ENCODE measurements around the gene SMURF1. TPM values are rescaled to one million over a fixed set of nuclear protein-coding genes. Genes with fewer than 3 reads are reported as not detected.
"Not testable (repeated sequence)": the region's sequence is repeated elsewhere in the genome, so short reads cannot be mapped to it uniquely, and the experiment has no call there.

SMURF1 gene
- total and polyA plus RNA-seq, 7 donors, result 8.4 to 18.0 (median 14.1) TPM

DNA sequence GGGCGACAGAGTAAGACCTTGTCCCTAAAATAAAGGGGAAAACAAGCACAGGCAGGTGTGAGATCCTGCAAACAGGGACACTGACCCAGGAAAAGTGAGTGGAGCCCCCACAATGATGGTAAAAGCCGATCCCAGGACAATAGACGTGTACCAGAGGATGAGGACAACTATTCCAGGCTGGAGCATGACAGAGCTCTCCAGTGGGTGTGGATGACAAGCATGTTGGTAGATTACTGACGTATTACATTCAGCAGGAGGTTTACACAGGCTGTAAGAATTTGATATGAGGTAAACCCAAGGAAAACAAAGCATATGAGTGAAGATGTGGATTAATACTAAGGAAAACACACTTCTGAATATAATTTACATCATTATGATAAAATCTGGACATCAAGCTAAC is 27.8 kb upstream of the SMURF1 start:
- Histone ChIP-seq H3K27ac (no peak overlapping the region), H3K27me3 (no peaks in the 10 kb centered on the region), H3K4me1 (no peaks in the 10 kb centered on the region), H3K9me3 (no peaks in the 10 kb centered on the region), H3K4me3 (no peak overlapping the region), H3K36me3 (no peaks in the 10 kb centered on the region)
- no peak for TF ChIP-seq POLR2A (IDR thresholded peaks at IDR 0.05)
- TF ChIP-seq, protein P1, sequence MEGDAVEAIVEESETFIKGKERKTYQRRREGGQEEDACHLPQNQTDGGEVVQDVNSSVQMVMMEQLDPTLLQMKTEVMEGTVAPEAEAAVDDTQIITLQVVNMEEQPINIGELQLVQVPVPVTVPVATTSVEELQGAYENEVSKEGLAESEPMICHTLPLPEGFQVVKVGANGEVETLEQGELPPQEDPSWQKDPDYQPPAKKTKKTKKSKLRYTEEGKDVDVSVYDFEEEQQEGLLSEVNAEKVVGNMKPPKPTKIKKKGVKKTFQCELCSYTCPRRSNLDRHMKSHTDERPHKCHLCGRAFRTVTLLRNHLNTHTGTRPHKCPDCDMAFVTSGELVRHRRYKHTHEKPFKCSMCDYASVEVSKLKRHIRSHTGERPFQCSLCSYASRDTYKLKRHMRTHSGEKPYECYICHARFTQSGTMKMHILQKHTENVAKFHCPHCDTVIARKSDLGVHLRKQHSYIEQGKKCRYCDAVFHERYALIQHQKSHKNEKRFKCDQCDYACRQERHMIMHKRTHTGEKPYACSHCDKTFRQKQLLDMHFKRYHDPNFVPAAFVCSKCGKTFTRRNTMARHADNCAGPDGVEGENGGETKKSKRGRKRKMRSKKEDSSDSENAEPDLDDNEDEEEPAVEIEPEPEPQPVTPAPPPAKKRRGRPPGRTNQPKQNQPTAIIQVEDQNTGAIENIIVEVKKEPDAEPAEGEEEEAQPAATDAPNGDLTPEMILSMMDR (IDR thresholded peaks at IDR 0.05), result no peak
- no peak for TF ChIP-seq EP300 (IDR thresholded peaks at IDR 0.05)
- no peak for TF ChIP-seq POLR2AphosphoS5 (IDR thresholded peaks at IDR 0.05)
- intact Hi-C loops (cut with DNase I), result loop anchor here (10.0 kb wide), 1 partner anchor 123 kb away; no protein-coding TSS in a partner anchor
- DNase-seq, result no peak
- 75 to 76% methylated on average over 4 of the region's 4 CpGs for WGBS, 2 donors

DNA sequence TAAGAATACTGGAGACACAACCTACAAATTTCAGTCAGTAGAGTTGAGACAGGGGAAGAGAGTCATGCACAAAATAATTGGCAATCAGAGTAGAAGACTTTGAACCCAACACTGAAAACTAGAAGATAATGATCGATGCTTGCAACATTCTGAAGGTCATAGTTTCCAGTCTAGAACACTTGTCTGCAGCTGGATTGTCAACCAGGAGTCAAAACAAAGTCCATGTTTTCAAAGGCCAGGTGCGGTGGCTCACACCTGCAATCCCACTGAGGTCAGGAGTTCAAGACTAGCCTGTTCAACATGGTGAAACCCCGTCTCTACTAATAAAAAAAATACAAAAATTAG is 26.8 kb upstream of the SMURF1 start:
- Histone ChIP-seq H3K27ac (no peak overlapping the region), H3K4me1 (no peaks in the 10 kb centered on the region), H3K9me3 (no peaks in the 10 kb centered on the region), H3K4me3 (no peak overlapping the region), H3K36me3 (no peaks in the 10 kb centered on the region), H3K27me3 (no peaks in the 10 kb centered on the region)
- no peak for DNase-seq
- intact Hi-C loops (cut with DNase I), result loop anchor here (10.0 kb wide), 1 partner anchor 124 kb away; no protein-coding TSS in a partner anchor
- TF ChIP-seq EP300 (IDR thresholded peaks at IDR 0.05) (no peak), POLR2AphosphoS5 (IDR thresholded peaks at IDR 0.05) (no peak), POLR2A (IDR thresholded peaks at IDR 0.05) (no peak)
- TF ChIP-seq, protein P1 (IDR thresholded peaks at IDR 0.05), result no peak
- 26 to 74% methylated on average over 3 of the region's 3 CpGs for WGBS, 2 donors

GRCh38 chr7:99170065-99170729 is 26.3 kb upstream of the SMURF1 start:
- DNase-seq, result no peak
- TF ChIP-seq POLR2AphosphoS5 (IDR thresholded peaks at IDR 0.05) (no peak), EP300 (IDR thresholded peaks at IDR 0.05) (no peak), POLR2A (IDR thresholded peaks at IDR 0.05) (no peak)
- TF ChIP-seq, protein P1 (IDR thresholded peaks at IDR 0.05), result no peak
- no peaks in the 10 kb centered on the region for H3K27me3 ChIP-seq
- no peak overlapping the region for H3K27ac ChIP-seq
- H3K9me3 ChIP-seq, result no peaks in the 10 kb centered on the region
- 86 to 92% methylated on average over 6 of the region's 6 CpGs for WGBS, 2 donors
- intact Hi-C loops (cut with DNase I), result loop anchor here (10.0 kb wide), 1 partner anchor 125 kb away; no protein-coding TSS in a partner anchor
- H3K36me3 ChIP-seq, result no peaks in the 10 kb centered on the region
- H3K4me3 ChIP-seq, result no peak overlapping the region
- no peaks in the 10 kb centered on the region for H3K4me1 ChIP-seq

DNA sequence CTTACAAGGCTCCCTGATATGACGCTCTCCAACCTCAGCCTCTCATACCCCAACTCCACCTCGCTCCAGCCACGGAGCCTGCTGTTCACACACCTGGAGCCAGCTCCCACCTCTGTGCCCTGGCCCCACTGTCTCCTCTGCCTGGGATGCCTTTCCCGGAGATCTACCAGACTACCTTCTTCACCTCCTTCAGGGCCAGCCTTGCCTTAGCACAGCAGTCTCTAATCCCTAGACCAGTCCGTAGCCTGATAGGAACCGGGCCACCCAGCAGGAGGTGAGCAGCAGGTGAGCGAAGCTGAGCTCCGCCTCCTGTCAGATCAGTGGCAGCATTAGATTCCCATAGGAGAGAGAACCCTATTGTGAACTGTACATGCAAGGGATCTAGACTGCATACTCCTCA is 23.2 kb upstream of the SMURF1 start:
- Histone ChIP-seq H3K27ac (no peak overlapping the region), H3K27me3 (no peaks in the 10 kb centered on the region), H3K4me1 (no peaks in the 10 kb centered on the region), H3K36me3 (no peaks in the 10 kb centered on the region), H3K9me3 (no peaks in the 10 kb centered on the region), H3K4me3 (no peak overlapping the region)
- intact Hi-C loops (cut with DNase I), result no loop called here
- 79 to 80% methylated on average over 8 of the region's 8 CpGs for WGBS, 2 donors
- no peak for DNase-seq
- TF ChIP-seq POLR2A (IDR thresholded peaks at IDR 0.05) (no peak), EP300 (IDR thresholded peaks at IDR 0.05) (no peak), POLR2AphosphoS5 (IDR thresholded peaks at IDR 0.05) (no peak)
- TF ChIP-seq, protein P1 (IDR thresholded peaks at IDR 0.05), result no peak

DNA sequence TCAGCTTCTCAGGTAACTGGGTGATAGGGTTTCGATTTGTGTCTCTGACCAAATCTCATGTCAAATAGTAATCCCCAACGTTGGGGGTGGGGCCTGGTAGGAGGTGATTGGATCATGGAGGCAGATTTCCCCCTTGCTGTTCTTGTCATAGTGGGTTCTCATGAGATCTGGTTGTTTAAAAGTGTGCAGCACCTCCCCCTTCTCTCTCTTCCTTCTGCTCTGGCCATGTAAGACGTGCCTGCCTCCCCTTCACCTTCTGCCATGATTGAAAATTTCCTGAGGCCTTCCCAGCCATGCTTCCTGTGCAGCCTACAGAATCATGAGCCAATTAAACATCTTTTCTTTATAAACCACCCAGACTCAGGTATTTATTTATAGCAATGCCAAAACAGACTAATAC is 21.9 kb upstream of the SMURF1 start:
- Histone ChIP-seq H3K27ac (no peak overlapping the region), H3K36me3 (no peaks in the 10 kb centered on the region), H3K4me1 (no peaks in the 10 kb centered on the region), H3K4me3 (no peak overlapping the region), H3K27me3 (no peaks in the 10 kb centered on the region), H3K9me3 (no peaks in the 10 kb centered on the region)
- intact Hi-C loops (cut with DNase I), result no loop called here
- TF ChIP-seq EP300 (IDR thresholded peaks at IDR 0.05), result no peak
- TF ChIP-seq POLR2AphosphoS5 (IDR thresholded peaks at IDR 0.05), result no peak
- TF ChIP-seq, protein P1 (IDR thresholded peaks at IDR 0.05), result no peak
- no peak for TF ChIP-seq POLR2A (IDR thresholded peaks at IDR 0.05)
- 82 to 93% methylated on average over 3 of the region's 3 CpGs for WGBS, 2 donors
- DNase-seq, result no peak

GRCh38 chr7:99163669-99164068 is 19.8 kb upstream of the SMURF1 start:
- H3K27ac ChIP-seq; H3K4me3 ChIP-seq; H3K27me3 ChIP-seq; DNase-seq; H3K9me3 ChIP-seq; H3K4me1 ChIP-seq; intact Hi-C loops (cut with DNase I); H3K36me3 ChIP-seq: not testable (repeated sequence)
- WGBS, 2 donors, result 74 to 92% methylated on average over 4 of the region's 4 CpGs

Data from sigmoid colon (tissue), 7 donors.